ENCODE data around the gene RNU6-1.

RNU6-1 gene

GRCh38 chr15:67796196-67797127, 43.4 kb downstream of the RNU6-1 start:
- DNase-seq = no peak

- DNase-seq = no peak
Measured at GRCh38 chr15:67794832-67795574, 44.8 kb downstream of the RNU6-1 start.

- no peak for DNase-seq
Measured at GRCh38 chr15:67792250-67792942, 47.4 kb downstream of the RNU6-1 start.

- DNase-seq = no peak
Measured at GRCh38 chr15:67790610-67791319, 49.1 kb downstream of the RNU6-1 start.
